ENCODE results near the gene GPRC5C.

- TF ChIP-seq POLR2A (IDR thresholded peaks at IDR 0.05) = no peak
- TF ChIP-seq, protein P1, sequence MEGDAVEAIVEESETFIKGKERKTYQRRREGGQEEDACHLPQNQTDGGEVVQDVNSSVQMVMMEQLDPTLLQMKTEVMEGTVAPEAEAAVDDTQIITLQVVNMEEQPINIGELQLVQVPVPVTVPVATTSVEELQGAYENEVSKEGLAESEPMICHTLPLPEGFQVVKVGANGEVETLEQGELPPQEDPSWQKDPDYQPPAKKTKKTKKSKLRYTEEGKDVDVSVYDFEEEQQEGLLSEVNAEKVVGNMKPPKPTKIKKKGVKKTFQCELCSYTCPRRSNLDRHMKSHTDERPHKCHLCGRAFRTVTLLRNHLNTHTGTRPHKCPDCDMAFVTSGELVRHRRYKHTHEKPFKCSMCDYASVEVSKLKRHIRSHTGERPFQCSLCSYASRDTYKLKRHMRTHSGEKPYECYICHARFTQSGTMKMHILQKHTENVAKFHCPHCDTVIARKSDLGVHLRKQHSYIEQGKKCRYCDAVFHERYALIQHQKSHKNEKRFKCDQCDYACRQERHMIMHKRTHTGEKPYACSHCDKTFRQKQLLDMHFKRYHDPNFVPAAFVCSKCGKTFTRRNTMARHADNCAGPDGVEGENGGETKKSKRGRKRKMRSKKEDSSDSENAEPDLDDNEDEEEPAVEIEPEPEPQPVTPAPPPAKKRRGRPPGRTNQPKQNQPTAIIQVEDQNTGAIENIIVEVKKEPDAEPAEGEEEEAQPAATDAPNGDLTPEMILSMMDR (IDR thresholded peaks at IDR 0.05) = no peak
These were observed 35.3 kb upstream of the GPRC5C start for GRCh38 chr17:74396567-74396966.
